ENCODE measurements around the gene NOD1.

Gene NOD1

GRCh38 chr7:30469303-30469702 is 9.3 kb downstream of the NOD1 start:
- DNase-seq (ENCODE audit: low read depth in 2 of 2) = no peak

GRCh38 chr7:30468791-30469190 is 9.8 kb downstream of the NOD1 start:
- DNase-seq (ENCODE audit: low read depth in 2 of 2) = no peak

DNA sequence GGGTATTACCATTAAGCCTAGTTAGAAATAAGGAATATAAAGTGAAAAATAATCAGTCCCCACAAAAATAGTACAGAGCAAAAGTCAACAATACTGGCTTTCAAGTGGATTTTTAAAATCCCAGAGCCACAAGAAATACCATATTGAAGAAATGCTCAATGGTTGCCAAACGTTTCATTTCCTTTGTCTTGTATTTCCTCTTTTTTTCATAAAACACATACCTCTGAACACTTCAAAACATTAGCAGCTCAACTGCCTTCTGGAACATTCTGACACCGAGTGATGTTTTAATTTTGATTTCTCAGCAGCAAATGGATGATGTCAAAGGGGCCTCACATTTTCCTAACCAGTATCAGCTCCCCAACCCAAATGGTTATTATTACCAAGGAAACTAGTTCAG is 10.5 kb downstream of the NOD1 start:
- no peak for DNase-seq (ENCODE audit: low read depth in 2 of 2)

- no peak for DNase-seq (ENCODE audit: low read depth in 2 of 2)
Observed at GRCh38 chr7:30467271-30467670, 11.3 kb downstream of the NOD1 start.

DNA sequence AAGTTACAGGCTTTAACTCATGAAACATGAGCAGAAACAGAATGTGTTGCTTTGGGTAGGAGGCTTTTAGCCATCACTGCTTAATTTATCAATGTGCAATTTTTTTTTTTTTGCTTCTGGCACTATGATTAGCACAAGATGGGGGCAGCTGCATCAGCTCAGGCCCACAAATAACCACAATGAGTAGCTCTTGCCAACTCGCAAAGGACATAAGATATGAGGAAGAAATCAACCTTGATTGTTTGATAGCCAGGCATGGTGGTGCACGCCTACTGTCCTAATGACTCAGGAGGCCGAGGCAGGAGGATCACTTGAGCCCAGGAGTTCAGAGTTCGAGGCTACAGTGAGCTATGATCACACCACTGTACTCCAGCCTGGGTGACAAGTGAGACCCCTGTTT is 12.3 kb downstream of the NOD1 start:
- no peak for DNase-seq (ENCODE audit: low read depth in 2 of 2)

- no peak for DNase-seq (ENCODE audit: low read depth in 2 of 2)
Observed at GRCh38 chr7:30465811-30466180, 12.8 kb downstream of the NOD1 start.

- no peak for DNase-seq (ENCODE audit: low read depth in 2 of 2)
Observed at GRCh38 chr7:30465046-30465810, 13.4 kb downstream of the NOD1 start.

- DNase-seq (ENCODE audit: low read depth in 2 of 2) = no peak
Observed at GRCh38 chr7:30464231-30464671, 14.3 kb downstream of the NOD1 start.

GRCh38 chr7:30463405-30464145 is 15.0 kb downstream of the NOD1 start:
- no peak for DNase-seq (ENCODE audit: low read depth in 2 of 2)

DNA sequence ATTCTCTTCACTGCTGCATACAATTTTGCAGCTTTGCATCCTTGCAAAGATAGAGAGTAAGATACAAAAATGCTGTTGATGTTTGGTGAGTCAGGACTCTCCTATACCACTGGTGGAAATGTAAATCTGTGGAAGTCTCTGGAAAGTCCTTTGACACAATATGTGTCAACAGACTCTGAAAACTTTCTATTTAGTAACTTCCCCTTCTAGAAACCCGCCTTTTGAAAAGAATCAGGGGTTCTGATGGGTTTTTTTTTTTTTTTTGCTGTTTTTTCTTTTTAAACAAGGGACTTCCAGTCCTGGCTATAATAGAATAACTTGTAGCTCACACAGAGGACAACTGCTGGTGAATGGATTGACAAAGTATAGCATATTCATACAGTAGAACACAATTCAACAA is 16.4 kb downstream of the NOD1 start:
- no peak for DNase-seq (ENCODE audit: low read depth in 2 of 2)

GRCh38 chr7:30460246-30460633 is 18.3 kb downstream of the NOD1 start:
- no peak for DNase-seq (ENCODE audit: low read depth in 2 of 2)

- no peak for DNase-seq (ENCODE audit: low read depth in 2 of 2)
Observed at GRCh38 chr7:30459591-30460245, 18.9 kb downstream of the NOD1 start.

DNA sequence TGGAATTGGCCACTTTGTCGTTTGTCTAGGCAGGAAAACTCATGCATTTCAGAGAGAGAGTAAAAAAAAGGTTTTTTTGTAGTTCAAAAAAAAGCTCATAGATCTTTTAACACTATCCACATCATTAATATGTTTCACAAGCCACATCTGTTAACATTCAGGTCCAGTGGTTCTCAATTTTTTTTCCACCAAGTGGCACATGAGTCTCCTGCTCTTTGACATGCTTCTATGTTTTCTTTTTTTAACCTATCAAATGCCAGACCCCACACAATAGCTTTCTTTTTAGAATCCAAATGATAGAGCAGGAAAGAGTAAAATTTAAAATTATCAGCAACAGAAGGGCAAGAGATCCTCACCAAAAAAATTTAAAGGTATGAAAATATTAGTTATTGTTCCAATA is 20.3 kb downstream of the NOD1 start:
- DNase-seq (ENCODE audit: low read depth in 2 of 2) = no peak

GRCh38 chr7:30453921-30454320 is 24.7 kb downstream of the NOD1 start:
- DNase-seq (ENCODE audit: low read depth in 2 of 2) = no peak

DNA sequence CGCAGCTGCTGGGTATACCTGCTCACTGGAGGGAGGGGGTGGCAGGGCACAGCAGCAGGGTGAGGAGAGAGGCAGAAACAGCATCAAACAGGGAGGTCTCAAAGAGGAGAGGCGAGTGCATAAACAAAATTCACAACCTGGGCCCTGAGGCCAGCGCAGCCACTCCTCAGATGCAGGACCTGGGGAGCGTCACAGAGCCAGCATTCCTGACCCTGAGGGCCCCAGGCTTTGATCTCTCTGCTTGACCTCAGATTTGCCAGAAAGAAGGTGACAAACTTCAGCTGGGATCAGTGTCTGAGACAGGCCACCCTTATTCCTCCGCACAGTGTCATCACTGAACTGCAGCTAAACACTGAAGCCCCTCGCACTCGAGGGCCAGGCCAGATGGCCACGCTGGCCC is 25.6 kb downstream of the NOD1 start:
- no peak for DNase-seq (ENCODE audit: low read depth in 2 of 2)

- no peak for DNase-seq (ENCODE audit: low read depth in 2 of 2)
Observed at GRCh38 chr7:30452280-30452930, 26.2 kb downstream of the NOD1 start.

GRCh38 chr7:30451539-30452279 is 26.9 kb downstream of the NOD1 start:
- no peak for DNase-seq (ENCODE audit: low read depth in 2 of 2)

DNA sequence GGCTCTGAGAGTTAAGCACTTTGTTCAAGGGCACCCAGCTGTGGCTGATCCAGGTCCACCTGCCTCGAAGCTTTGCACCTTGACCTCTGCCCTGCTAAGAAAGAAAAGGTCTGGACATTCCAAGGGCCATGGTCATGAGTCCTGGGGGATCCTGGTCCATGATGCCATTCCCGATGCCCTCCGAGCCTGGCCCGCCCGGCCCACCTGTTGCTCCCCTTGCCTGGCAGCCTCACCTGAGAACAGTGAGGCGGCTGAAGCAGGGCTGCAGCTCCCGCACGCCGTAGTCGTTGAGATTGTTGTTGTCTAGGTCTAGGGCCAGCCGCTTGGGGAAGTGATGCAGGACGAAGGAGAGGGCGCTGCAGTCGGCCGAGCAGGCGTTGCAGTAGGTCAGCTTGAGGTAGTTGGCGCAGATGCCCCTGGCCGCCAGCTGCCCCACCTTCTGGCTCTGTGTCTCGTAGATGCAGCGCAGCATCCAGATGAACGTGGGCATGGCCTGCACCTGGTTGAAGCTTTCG is 27.5 kb downstream of the NOD1 start:
- no peak for DNase-seq (ENCODE audit: low read depth in 2 of 2)

DNA sequence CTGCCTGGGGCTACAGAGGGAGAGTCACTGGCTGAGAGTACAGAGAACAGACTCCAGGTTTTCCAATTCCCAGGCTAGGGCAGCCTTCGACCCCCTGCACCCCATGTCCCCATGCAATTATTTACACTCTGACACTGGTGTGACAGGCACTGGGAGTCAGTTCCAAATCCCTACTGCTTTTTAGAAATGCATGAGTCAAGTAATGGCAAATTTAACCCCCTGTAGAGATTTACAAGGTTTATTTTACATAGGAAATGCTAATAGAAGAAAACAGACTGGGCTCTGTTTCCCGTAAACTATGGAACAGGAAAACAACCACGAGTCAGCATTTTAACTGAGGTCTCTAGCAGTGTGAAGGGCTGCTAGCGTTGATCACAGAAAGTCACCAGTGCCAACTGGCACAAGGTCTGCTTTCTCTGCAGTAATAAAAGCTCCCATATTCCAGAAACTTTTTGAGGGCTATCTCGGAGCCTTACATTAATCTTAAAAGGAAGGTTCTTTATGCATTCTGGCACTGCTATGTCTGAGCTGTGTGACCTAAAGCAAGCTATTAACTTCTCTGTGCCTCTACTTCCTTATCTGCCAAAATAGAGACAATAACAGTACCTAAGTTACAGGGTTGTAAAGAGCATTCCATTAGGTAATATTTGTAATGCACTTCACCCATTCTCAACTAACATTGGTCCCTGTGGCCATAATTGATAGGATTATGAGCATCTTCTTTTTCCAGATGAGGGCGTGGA is 28.2 kb downstream of the NOD1 start:
- no peak for DNase-seq (ENCODE audit: low read depth in 2 of 2)

DNA sequence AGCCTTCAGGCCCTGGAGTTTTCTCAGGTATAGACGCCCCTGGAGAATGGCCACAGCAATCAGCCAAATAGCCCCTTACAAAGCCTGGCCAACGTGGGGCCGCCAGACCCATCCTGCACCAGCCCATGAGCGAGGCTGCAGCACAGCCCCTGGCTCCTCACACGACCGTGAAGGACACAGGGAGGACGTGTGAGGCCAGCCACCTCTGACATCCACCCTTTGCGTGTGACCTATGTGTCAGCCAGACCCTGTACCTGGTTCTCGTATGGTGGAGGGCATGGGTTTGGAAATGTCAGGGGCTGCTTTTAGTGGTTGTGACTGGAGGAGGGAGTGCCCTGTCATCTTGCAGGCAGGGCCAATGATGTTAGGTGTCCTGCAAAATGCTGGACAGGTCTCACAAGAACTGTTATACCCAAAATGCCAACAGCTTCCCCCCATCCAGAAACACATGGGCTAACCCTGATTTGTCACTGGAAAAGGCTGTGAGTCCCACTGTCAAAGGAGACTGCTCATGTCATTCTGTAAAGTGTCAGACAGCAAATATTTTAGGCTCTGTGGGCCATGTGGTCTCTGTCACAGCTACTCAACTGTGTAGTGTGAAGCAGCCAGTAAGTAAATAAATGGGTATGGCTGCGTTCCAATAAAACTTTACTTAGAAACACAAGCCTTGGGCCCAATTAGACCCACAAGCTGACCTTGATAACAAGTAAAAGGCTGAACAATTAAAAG is 30.0 kb downstream of the NOD1 start:
- DNase-seq (ENCODE audit: low read depth in 2 of 2) = no peak

Measured in activated CD8-positive, alpha-beta memory T cell treated with anti-CD3 and anti-CD28 coated beads for 4 hours (primary cell).